HepG2 (cell line): Measurements from ENCODE around the gene SQSTM1. TPM values are rescaled to one million over a fixed set of nuclear protein-coding genes. Genes with fewer than 3 reads are reported as not detected.

ENCODE experiments used
- AHR ChIP-seq: IDR thresholded peaks from 2 replicates; pipeline ENCODE4 v1.6.1; 2018; ENCODE audit warnings: missing genetic modification reagents, missing compliant biosample characterization
- ARNT ChIP-seq: fragments of 450-650 bp; IDR thresholded peaks from 2 replicates; pipeline ENCODE4 v1.6.1; 2017
- ATF6 ChIP-seq: sonication (generic); formaldehyde crosslinking; conservative IDR thresholded peaks from 2 replicates; pipeline ENCODE4 v1.4.0; 2020; ENCODE audit warnings: missing genetic modification reagents
- BHLHE40 ChIP-seq: IDR thresholded peaks from 2 replicates; pipeline ENCODE4 v1.6.1; 2011; ENCODE audit warnings: low read length, improper control_type of control experiment
- CBX5 ChIP-seq: sonication (generic); formaldehyde crosslinking; IDR thresholded peaks from 2 replicates; pipeline ENCODE4 v1.4.0; 2020; ENCODE audit warnings: missing genetic modification reagents, borderline replicate concordance
- EHMT2 ChIP-seq: fragments of 200-600 bp; sonication (generic); IDR thresholded peaks from 2 replicates; pipeline ENCODE4 v1.7.0; 2017; ENCODE audit warnings: antibody characterized with exemption, low read depth, low read length, borderline replicate concordance
- HBP1 ChIP-seq: IDR thresholded peaks from 2 replicates; pipeline ENCODE4 v1.6.1; 2016; ENCODE audit warnings: low read depth, control low read depth
- HNRNPH1 ChIP-seq: fragments of 200-400 bp; formaldehyde crosslinking; optimal IDR thresholded peaks from 2 replicates; pipeline ENCODE3; 2017; ENCODE audit warnings: mild to moderate bottlenecking, low read depth, low read length
- MNT ChIP-seq: fragments of 450-650 bp; IDR thresholded peaks from 2 replicates; pipeline ENCODE4 v1.6.1; 2016
- MTA3 ChIP-seq: sonication (generic); formaldehyde crosslinking; IDR thresholded peaks from 2 replicates; pipeline ENCODE4 v1.4.0; 2020; ENCODE audit warnings: missing genetic modification reagents
- MTERF4 ChIP-seq: sonication (generic); formaldehyde crosslinking; IDR thresholded peaks from 2 replicates; pipeline ENCODE4 v1.8.0; 2023; ENCODE audit warnings: mild to moderate bottlenecking, missing genetic modification reagents
- NCOA1 ChIP-seq: sonication (generic); formaldehyde crosslinking; IDR thresholded peaks from 2 replicates; pipeline ENCODE4 v1.9.0; 2021; ENCODE audit warnings: missing genetic modification reagents
- NR0B2 ChIP-seq: sonication (generic); formaldehyde crosslinking; IDR thresholded peaks from 2 replicates; pipeline ENCODE4 v1.4.0; 2020; ENCODE audit warnings: mild to moderate bottlenecking, missing genetic modification reagents
- RAD21 ChIP-seq: fragments of 450-650 bp; formaldehyde crosslinking; IDR thresholded peaks from 2 replicates; pipeline ENCODE4 v1.5.0; 2020; ENCODE audit warnings: mild to moderate bottlenecking
- SMC3 ChIP-seq: IDR thresholded peaks from 2 replicates; pipeline ENCODE4 v1.6.1; 2011; ENCODE audit warnings: low read length, improper control_type of control experiment
- TSC22D2 ChIP-seq: sonication (generic); formaldehyde crosslinking; IDR thresholded peaks from 2 replicates; pipeline ENCODE4 v1.5.1; 2020; ENCODE audit warnings: missing genetic modification reagents, mild to moderate bottlenecking, borderline replicate concordance
- ZNF326 ChIP-seq: sonication (generic); formaldehyde crosslinking; IDR thresholded peaks from 2 replicates; pipeline ENCODE4 v1.4.0; 2020; ENCODE audit warnings: missing genetic modification reagents, borderline replicate concordance
- ZNF350 ChIP-seq: sonication (generic); formaldehyde crosslinking; IDR thresholded peaks from 2 replicates; pipeline ENCODE4 v1.4.0; 2020; ENCODE audit warnings: mild to moderate bottlenecking, low read depth, missing genetic modification reagents, borderline replicate concordance
- ZNF562 ChIP-seq: sonication (generic); formaldehyde crosslinking; IDR thresholded peaks from 2 replicates; pipeline ENCODE4 v1.8.0; 2022; ENCODE audit warnings: missing genetic modification reagents, borderline replicate concordance
- ZNF816 ChIP-seq: sonication (generic); formaldehyde crosslinking; IDR thresholded peaks from 2 replicates; pipeline ENCODE4 v1.8.0; 2022; ENCODE audit warnings: missing genetic modification reagents, mild to moderate bottlenecking, borderline replicate concordance
- polyA plus RNA-seq, 8 experiments: library from polyadenylated mRNA; depleted of rRNA in 3 of 8; stranded (reverse) in 7 of 8; unstranded in 1 of 8; fragments of >200 nt; fragmentation: Illumina TruSeq in 4 of 8; extraction: Trizol in 4 of 8; gene quantifications; 2 replicates each; pipeline versions ENCODE4 v1.2.1 to v1.2.3, GENCODE V29; 2011 to 2016; ENCODE audit warnings: low read depth in 4 of 8, missing spikeins in 1 of 8, mixed read lengths in 1 of 8; ENCODE audit not compliant: insufficient read depth in 1 of 8
- total RNA-seq, 5 experiments: library from RNA; depleted of rRNA; stranded (reverse); fragments of >200 nt; fragmentation: Illumina TruSeq; extraction: Trizol; gene quantifications; 2 replicates each; pipeline ENCODE4 v1.2.3, GENCODE V29; 2016; ENCODE audit warnings: low read depth in 1 of 5

Gene SQSTM1
- total and polyA plus RNA-seq, 2 of the 13 experiments (the other 11 are each of a cell fraction or from before 2014, with no cell fraction given) = 90.9 to 160 TPM

GRCh38 chr5:179820127-179820482, 600 bp upstream of the SQSTM1 start (continued):
- TF ChIP-seq ZNF350 (CRISPR knock-in tag) (no peak), MNT (no peak), ZNF816 (0 out of 2 replicates have a peak, but pooled peaks have one; percentile 5), ATF6 (CRISPR knock-in tag) (no peak), RAD21 (CRISPR knock-in tag) (no peak), NR0B2 (CRISPR knock-in tag) (no peak), CBX5 (CRISPR knock-in tag) (0 out of 2 replicates have a peak, but pooled peaks have one; percentile 17), BHLHE40 (no peak), AHR (CRISPR knock-in tag) (no peak), SMC3 (no peak), EHMT2 (no peak), HNRNPH1 (no peak), MTERF4 (CRISPR knock-in tag) (peak; percentile 32; the same call in 1 of the 2 replicates), TSC22D2 (CRISPR knock-in tag) (no peak), NCOA1 (CRISPR knock-in tag) (peak; percentile 12; the same call in 1 of the 2 replicates), ZNF562 (CRISPR knock-in tag) (no peak), MTA3 (CRISPR knock-in tag) (no peak), ARNT (no peak), ZNF326 (CRISPR knock-in tag) (0 out of 2 replicates have a peak, but pooled peaks have one; percentile 45), HBP1 (no peak)
